ENCODE results near the gene PKDCC.
"Not testable (repeated sequence)": the region's sequence is repeated elsewhere in the genome, so short reads cannot be mapped to it uniquely, and the experiment has no call there.

PKDCC gene

GRCh38 chr2:42065753-42066152 is 17.9 kb downstream of the PKDCC start:
- not testable (repeated sequence) for DNase-seq

GRCh38 chr2:42067001-42067400 is 19.2 kb downstream of the PKDCC start:
- DNase-seq: not testable (repeated sequence)

DNA sequence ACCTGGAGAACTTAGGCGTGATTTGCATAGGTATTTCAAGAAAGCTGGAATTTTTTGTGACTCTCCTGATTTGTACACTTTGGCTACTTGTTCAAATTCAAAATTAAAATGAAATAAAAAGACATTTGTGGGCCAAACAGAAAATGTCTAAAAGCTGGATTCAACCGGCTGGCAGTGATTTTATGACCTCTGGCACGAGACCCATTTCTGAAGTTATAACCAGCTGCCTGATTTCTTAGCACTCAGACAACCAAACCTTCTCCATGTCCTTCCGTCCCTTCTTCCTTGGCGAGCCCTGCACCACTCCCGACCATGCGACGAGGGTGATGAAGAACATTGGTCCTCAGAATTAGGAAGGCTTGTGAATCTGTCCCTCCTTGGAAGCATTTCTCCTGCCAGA is 19.7 kb downstream of the PKDCC start:
- no peak for DNase-seq

DNA sequence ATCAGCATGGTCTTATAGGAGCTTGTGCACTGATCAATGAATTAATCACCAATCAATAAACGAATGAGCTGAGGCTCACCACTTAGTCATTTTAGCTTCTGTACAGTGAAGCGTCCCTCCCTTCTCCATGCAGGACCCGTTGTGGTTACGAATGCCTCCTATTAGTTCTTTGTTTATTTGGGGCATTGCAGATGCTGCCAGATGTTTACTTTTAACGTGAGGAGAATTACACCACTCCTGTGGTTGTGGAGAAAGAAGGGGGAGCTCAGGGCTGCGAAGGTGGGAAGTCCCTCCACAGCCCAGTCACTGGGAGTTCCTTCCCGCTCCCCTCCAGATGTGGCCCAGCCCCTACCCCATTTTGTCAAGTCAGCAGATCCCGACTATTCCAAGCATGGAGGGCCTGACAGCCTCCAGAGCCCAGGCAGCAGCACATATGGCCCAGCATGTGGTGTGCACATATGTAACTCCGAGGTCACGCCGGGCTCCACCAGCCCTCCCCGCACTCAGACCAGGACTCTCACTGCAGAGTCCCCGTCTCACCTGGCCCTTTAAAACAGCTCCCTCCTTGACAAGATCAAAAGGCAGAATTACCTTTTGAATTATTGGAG is 20.9 kb downstream of the PKDCC start:
- no peak for DNase-seq

DNA sequence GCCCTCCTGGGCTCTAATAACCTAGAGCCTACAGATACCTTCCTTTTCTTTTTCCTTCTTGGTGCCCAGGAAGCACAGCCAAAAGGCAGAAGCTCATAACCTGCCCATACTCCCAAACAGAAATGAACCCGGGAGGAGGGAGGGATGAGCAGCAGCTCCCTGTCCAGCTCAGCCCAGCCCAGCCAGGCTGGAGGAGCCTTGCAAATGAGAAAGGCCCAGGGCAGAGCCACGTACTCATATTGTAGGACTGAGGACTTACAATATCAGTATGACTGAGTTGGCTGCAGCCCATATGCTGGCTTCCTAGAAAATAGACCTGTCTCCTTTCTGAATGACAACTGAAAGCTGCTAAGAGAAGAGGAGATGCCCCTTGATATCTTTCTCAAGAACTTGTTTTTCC is 21.7 kb downstream of the PKDCC start:
- DNase-seq: no peak

DNA sequence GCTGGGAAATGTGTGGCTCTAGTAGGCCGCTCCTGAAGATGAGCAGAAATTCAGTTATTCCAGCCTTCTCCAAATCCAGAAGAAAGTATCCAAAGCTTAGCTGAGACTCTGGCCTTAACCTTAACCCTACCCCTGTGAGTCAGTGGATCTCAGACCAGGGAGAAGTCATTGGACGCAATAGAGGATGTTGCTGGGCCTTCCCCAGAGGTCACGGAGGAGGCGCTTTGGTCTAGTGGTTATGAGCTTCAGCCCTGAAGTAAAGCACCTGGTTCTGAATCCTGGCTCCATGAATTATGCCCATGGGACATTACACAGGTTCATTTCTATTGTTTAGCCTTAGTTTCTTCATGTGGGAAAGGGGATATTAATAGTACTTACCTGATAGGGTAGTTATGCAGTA is 24.0 kb downstream of the PKDCC start:
- DNase-seq: no peak

DNA sequence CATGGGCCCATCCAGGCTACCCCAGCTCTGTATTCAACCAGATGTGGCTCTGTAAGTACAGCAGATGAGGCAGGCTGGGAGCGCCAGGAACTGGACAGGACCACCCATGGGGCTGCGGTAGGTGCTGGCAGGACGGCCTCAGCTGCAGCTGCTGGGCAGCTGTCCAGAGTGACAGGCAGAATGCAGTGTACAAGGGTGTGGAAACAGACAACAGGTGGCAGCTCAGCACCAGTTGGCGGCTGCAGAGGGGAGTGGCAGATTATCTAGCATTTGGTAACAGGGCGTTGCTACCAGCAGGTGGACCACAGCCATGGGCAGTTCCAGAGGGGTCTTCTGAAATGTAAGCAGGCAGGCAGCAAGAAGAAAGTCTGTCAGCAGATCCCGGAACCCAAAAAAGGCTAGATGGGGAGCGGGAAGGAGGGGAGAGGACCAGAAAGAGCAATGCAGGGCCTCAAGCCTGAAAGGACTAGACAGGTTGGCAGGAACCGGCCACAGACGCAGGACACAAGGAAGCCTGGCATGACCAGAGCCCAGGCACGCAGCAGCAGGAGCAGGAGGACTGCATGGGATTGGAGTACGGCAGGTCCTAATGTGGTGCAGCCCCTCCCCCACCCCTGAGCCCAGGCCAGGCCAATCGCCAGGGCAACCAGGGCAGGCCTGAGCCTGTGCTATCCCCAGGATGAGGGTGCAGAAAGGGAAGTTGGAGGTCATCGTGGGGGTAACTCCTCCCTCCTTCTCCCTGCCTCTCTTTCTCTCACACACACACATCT is 24.7 kb downstream of the PKDCC start:
- no peak for DNase-seq

GRCh38 chr2:42073739-42074503 is 26.1 kb downstream of the PKDCC start:
- no peak for DNase-seq

DNA sequence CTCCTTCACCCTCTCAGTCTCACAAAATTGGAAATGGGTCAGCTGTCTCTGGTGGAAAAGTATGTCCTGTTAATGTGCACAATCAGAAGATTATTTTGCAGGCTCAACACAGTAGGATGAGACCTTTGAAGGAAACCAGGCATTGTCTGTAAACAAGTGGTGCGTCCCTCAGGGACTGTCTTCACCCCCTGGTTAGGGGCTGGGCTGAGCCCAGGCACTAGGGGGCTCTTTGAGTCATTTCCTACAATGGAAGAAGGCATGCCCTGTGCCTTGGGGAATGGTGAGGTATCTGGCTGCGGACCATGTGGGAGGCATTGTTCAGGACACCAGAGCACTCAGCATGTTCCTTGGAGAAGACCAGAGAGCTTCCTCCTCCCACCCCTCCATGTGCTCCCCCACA is 26.8 kb downstream of the PKDCC start:
- no peak for DNase-seq

DNA sequence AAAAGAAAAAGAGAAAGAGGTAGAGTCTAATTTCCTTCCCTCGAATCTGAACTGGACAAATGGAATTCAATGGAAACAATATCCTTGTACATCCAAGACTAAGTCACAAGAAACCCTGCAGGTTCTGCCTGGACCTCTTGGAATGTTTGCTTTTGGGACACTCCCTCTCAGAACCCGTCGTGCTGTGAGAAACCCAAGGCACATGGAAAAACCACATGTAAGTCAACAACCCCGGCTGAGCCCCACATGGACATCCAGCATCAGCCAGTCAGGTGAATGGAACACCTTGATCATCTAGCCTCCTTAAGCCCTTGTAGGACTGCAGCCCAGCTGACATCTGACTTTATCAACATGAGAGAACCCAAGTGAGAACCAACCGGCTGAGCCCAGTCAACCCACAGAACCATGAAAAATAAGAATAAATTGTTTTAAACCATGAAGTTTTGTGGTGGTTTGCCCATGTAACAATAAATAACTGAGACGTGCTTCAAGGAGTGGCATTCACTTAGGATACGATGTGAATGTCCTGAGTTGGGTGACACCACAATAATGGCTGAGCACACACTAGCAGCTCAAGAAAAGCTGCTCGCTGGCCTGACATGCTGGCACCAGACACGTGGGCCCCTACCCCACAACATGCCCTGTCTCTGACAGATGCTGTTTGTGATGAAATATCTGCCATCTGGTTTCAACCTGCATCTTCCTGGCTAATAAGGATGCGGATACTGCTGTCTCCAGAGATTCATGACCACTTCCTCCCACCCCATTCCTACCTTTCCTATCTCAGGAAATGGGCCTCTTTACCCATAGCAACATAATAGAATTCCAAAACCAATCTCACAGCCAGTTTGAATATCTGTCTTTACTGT is 28.8 kb downstream of the PKDCC start:
- no peak for DNase-seq

- DNase-seq: no peak
These were observed 29.5 kb downstream of the PKDCC start for GRCh38 chr2:42077343-42077742.

GRCh38 chr2:42079737-42080287 is 32.0 kb downstream of the PKDCC start:
- no peak for DNase-seq

DNA sequence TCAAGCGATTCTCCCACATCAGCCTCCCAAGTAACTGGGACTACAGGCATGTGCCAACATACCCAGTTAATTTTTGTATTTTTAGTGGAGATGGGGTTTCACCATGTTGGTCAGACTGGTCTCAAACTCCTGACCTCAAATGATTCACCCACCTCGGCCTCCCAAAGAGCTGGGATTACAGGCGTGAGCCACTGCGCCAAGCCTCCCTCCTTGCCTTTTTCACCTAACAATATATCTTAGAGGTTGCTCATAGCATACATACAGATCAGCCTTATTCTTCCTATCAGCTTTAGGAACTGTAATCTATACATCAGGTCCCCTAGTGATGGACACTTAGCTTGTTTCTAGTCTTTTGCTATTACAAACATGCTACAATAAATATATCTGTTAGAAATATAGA is 33.3 kb downstream of the PKDCC start:
- not testable (repeated sequence) for DNase-seq

GRCh38 chr2:42082016-42082415 is 34.2 kb downstream of the PKDCC start:
- DNase-seq: no peak

GRCh38 chr2:42084231-42084671 is 36.4 kb downstream of the PKDCC start:
- no peak for DNase-seq

- DNase-seq: not testable (repeated sequence)
These were observed 37.2 kb downstream of the PKDCC start for GRCh38 chr2:42085070-42085469.

DNA sequence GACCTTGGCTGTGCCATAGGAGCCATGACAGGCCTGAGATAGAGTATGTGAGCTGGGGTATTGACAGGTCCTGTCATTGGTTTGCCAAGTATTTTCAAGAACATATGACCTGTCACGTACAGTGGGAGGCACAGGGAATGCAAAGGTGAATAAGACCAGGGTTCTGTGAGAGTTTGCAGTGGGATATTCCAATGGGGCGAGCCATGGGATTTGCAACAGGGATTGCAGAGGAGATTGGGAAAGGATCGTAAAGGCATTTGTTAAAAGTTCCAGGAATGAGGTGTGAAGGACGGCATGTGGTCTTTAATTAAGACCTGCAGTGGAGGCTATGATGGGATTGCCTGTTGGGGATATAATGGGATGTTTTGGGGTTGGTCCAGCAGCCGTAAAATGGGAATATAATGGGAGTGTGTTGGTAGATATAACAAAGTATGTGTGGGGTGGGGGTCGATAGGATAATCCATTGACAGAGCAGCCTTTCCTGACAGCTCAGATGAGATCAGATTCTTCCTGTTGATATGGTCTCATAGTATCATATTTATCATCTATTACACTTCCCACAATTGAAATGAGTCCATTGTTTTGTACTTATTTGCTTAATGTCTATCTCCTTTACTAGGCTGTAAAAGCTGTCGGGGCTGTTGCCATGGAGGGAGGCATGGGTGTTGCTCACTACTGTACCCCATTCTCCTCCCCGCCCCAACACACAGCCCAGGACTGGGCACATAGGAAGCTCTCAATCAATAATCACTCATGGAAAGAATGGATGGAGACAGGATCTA is 38.1 kb downstream of the PKDCC start:
- no peak for DNase-seq

- no peak for DNase-seq
These were observed 38.7 kb downstream of the PKDCC start for GRCh38 chr2:42086500-42086953.

- no peak for DNase-seq
These were observed 39.5 kb downstream of the PKDCC start for GRCh38 chr2:42087137-42087856.

- no peak for DNase-seq
These were observed 40.0 kb downstream of the PKDCC start for GRCh38 chr2:42087857-42088195.

- DNase-seq: no peak
These were observed 41.6 kb downstream of the PKDCC start for GRCh38 chr2:42089340-42089925.
